Lower leg skin (tissue), 4 donors: ENCODE results near the gene SYT6. TPM values are rescaled to one million over a fixed set of nuclear protein-coding genes. Genes with fewer than 3 reads are reported as not detected.

Source experiments
- DNase-seq, 2 donors: peaks; one replicate each; pipeline ENCODE4 v3.0.0-alpha.2; 2019; ENCODE audit warnings: low spot score in 2 of 2
- H3K4me3 ChIP-seq: fragments of 200-600 bp; sonication (generic); 2 replicates; pipeline ENCODE4 v1.5.1; 2017; ENCODE audit warnings: mild to moderate bottlenecking, low read depth; ENCODE audit not compliant: poor library complexity, severe bottlenecking
- POLR2A ChIP-seq, 2 donors: fragments of 450-650 bp; IDR thresholded peaks; one replicate each; pipeline ENCODE4 v1.6.1; 2016 to 2017; ENCODE audit warnings: antibody characterized with exemption in 2 of 2, mild to moderate bottlenecking in 1 of 2, moderate library complexity in 1 of 2
- WGBS, 2 donors: methylation state at CpG; one replicate each; pipeline ENCODE4 v1.1.5; 2018; 5-methylcytosine and 5-hydroxymethylcytosine counted together
- intact Hi-C: fragments of 100-400 bp; cut with DNase I; formaldehyde crosslinking; loops from one replicate; pipeline ENCODE4 v1.15.0; 2023; ENCODE audit warnings: low total_unique reads
- total RNA-seq, 4 donors: library from RNA; depleted of rRNA; stranded (reverse); fragments of >200 nt; gene quantifications; one replicate each; pipeline ENCODE4 v1.1.0, GENCODE V29; 2016
- TF ChIP-seq, protein P1 (sequence below), 3 donors: fragments of 450-650 bp; IDR thresholded peaks; one replicate each; pipeline ENCODE4 v1.5.1; 2016; ENCODE audit warnings: antibody characterized with exemption in 3 of 3, mild to moderate bottlenecking in 3 of 3, moderate library complexity in 2 of 3

Gene SYT6
- total RNA-seq, 4 donors from 2014 or later: 0.10 to 4.5 TPM; not detected in 2

- DNase-seq: no peak
- TF ChIP-seq, protein P1, sequence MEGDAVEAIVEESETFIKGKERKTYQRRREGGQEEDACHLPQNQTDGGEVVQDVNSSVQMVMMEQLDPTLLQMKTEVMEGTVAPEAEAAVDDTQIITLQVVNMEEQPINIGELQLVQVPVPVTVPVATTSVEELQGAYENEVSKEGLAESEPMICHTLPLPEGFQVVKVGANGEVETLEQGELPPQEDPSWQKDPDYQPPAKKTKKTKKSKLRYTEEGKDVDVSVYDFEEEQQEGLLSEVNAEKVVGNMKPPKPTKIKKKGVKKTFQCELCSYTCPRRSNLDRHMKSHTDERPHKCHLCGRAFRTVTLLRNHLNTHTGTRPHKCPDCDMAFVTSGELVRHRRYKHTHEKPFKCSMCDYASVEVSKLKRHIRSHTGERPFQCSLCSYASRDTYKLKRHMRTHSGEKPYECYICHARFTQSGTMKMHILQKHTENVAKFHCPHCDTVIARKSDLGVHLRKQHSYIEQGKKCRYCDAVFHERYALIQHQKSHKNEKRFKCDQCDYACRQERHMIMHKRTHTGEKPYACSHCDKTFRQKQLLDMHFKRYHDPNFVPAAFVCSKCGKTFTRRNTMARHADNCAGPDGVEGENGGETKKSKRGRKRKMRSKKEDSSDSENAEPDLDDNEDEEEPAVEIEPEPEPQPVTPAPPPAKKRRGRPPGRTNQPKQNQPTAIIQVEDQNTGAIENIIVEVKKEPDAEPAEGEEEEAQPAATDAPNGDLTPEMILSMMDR (IDR thresholded peaks at IDR 0.05): no peak
- TF ChIP-seq POLR2A (IDR thresholded peaks at IDR 0.05): no peak
- 92% methylated on average over 6 of the region's 6 CpGs for WGBS, 2 donors
- intact Hi-C loops: no loop called here
- no peak overlapping the region for H3K4me3 ChIP-seq
Measured at GRCh38 chr1:114100148-114100547, 53.5 kb downstream of the SYT6 start.

DNA sequence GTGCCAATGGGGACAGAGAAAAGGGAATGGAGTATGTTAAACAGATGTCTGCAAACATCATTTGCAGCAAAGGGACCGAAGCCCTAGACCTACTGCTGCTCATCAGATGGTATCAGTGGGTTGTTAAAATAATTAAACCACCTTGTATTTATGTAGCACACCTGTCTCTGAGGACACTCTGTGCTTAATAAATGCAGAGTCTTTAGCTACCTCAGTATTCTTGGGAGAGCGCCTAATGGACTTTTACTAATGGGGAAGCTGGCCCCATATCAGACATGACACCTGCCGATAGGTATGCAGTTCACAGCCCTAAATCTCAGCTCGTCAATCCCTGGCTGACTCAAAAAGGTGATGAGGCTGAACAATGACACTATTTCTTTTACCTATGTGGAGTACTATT lies 54.4 kb downstream of the SYT6 start:
- WGBS, 2 donors: 74 to 75% methylated on average over 4 of the region's 4 CpGs
- intact Hi-C loops: no loop called here
- TF ChIP-seq POLR2A (IDR thresholded peaks at IDR 0.05): no peak
- TF ChIP-seq, protein P1 (IDR thresholded peaks at IDR 0.05): no peak
- no peak for DNase-seq
- H3K4me3 ChIP-seq: no peak overlapping the region

- TF ChIP-seq, protein P1 (IDR thresholded peaks at IDR 0.05): no peak
- no peak for TF ChIP-seq POLR2A (IDR thresholded peaks at IDR 0.05)
- no peak overlapping the region for H3K4me3 ChIP-seq
- intact Hi-C loops: no loop called here
- DNase-seq: peak in 1 of 2 donors; percentile 38
- 53 to 56% methylated on average over 3 of the region's 3 CpGs for WGBS, 2 donors
Measured at GRCh38 chr1:114097109-114097508, 56.6 kb downstream of the SYT6 start.

DNA sequence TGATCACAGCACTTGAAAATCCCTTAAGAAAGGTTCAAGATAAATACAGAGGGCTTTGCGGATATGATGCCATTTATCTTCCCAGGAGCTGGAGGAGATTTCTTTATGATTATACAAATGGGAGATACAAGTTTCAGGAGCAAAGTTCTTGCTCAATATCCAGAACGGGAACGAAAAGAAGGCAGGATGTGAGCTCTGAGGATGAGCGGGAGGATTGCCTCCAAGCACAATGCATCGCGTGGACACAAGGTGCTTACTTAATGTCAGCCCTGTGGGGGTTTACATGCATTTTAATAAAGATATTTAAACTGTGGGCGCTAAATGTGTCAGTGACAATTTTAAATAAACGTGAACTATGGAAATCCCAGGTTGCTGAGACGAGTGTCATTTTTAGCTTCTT lies 59.0 kb downstream of the SYT6 start:
- no peak for TF ChIP-seq POLR2A (IDR thresholded peaks at IDR 0.05)
- TF ChIP-seq, protein P1 (IDR thresholded peaks at IDR 0.05): no peak
- intact Hi-C loops: no loop called here
- no peak for DNase-seq
- H3K4me3 ChIP-seq: no peak overlapping the region
- WGBS, 2 donors: 82 to 84% methylated on average over 9 of the region's 9 CpGs

- 56 to 62% methylated on average over 4 of the region's 4 CpGs for WGBS, 2 donors
- H3K4me3 ChIP-seq: no peak overlapping the region
- TF ChIP-seq, protein P1 (IDR thresholded peaks at IDR 0.05): no peak
- TF ChIP-seq POLR2A (IDR thresholded peaks at IDR 0.05): no peak
- no peak for DNase-seq
- intact Hi-C loops: no loop called here
Measured at GRCh38 chr1:114094363-114094634, 59.4 kb downstream of the SYT6 start.

DNA sequence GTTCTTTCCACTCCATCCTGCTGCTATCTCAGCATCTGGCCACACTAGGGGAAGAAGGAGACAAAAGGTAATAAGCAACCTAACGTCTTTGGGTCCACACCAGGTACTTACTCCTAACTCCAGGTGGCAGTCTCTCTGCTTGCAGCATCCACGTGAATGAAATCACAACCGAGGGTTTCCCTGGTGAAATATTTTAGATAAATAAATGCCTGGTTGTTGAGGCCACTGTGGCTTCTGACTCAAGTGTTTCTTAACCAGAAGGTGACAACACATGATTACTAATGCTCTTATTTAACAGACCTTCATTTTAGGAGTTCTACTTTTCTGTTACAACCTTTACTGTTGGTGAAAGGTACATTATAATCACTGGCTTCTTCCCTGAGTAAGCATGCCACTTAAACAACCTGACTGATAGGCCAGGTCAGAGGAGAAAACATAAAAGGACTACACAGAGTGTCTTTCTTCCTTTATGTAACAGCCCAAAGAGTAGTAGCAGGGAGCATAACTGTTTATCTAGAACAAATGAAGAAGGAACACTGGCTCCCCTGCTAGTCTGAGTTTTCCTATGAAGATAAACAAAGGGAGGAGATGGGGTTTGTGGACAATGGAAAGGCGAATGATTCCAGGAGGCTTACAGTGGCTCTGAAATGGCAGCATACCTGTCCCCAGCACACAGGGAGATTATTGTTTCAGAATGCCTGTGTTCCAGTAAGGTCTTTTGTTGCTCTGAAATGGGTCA lies 59.9 kb downstream of the SYT6 start:
- intact Hi-C loops: no loop called here
- H3K4me3 ChIP-seq: no peak overlapping the region
- no peak for TF ChIP-seq POLR2A (IDR thresholded peaks at IDR 0.05)
- no peak for DNase-seq
- WGBS, 2 donors: 67 to 81% methylated on average over 4 of the region's 4 CpGs
